Endometrium (tissue), 2 donors: ENCODE data around the gene NOTCH1.

Experiments
- FAIRE-seq: peaks from 2 replicates; lab custom pipeline; 2012; peaks lifted over from hg19 to GRCh38; lab: Jason Lieb, UNC
- donor health status: control.
- donor health status: control.

Gene NOTCH1

GRCh38 chr9:136484153-136485048 lies 61.4 kb downstream of the NOTCH1 start:
- no peak for FAIRE-seq

GRCh38 chr9:136483589-136484152 lies 62.2 kb downstream of the NOTCH1 start:
- no peak for FAIRE-seq

- no peak for FAIRE-seq
Measured at GRCh38 chr9:136482793-136483588, 62.9 kb downstream of the NOTCH1 start, which contains the start of gene SEC16A. TSS of gene SEC16A (minus strand) at chr9:136483040. CDS start at chr9:136477615, 5,425 bp downstream.

GRCh38 chr9:136482046-136482792 lies 63.6 kb downstream of the NOTCH1 start:
- FAIRE-seq, result no peak

- FAIRE-seq, result no peak
Measured at GRCh38 chr9:136481558-136481957, 64.3 kb downstream of the NOTCH1 start.

GRCh38 chr9:136476369-136477150 lies 69.3 kb downstream of the NOTCH1 start:
- no peak for FAIRE-seq

- FAIRE-seq, result no peak
Measured at GRCh38 chr9:136474974-136475865, 70.6 kb downstream of the NOTCH1 start.

GRCh38 chr9:136474021-136474640 lies 71.7 kb downstream of the NOTCH1 start:
- no peak for FAIRE-seq

GRCh38 chr9:136473354-136473721 lies 72.5 kb downstream of the NOTCH1 start:
- FAIRE-seq, result no peak

- FAIRE-seq, result no peak
Measured at GRCh38 chr9:136472640-136473353, 73.1 kb downstream of the NOTCH1 start.

- no peak for FAIRE-seq
Measured at GRCh38 chr9:136471802-136472487, 73.9 kb downstream of the NOTCH1 start.

GRCh38 chr9:136470792-136471469 lies 74.9 kb downstream of the NOTCH1 start:
- no peak for FAIRE-seq

GRCh38 chr9:136470356-136470755 lies 75.5 kb downstream of the NOTCH1 start:
- FAIRE-seq, result no peak

GRCh38 chr9:136467766-136468165 lies 78.1 kb downstream of the NOTCH1 start:
- FAIRE-seq, result no peak

- FAIRE-seq, result no peak
Measured at GRCh38 chr9:136466155-136466541, 79.7 kb downstream of the NOTCH1 start.

- no peak for FAIRE-seq
Measured at GRCh38 chr9:136465500-136466154, 80.2 kb downstream of the NOTCH1 start.

GRCh38 chr9:136464241-136464640 lies 81.6 kb downstream of the NOTCH1 start:
- no peak for FAIRE-seq
